ENCODE measurements around the gene LDB2.

The LDB2 gene

DNA sequence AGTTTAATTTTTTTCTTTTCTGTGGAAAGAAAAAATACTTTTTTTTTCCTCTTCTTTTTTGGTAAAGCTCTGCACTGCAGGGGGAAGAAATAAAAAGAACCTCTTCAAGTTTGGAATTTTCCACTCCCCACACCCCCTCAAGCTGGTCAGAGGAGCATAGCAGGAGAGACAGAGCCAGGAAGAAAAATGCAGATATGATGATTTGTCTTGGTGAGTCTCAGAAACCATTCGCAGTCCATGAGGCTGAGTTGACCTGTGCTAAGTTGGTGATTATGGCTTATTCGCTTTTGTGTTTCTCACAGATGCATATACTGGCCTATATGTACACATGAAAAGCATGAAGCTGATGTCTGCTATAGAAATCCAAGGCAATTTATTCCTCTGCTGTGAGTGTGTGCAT is 205.9 kb downstream of the LDB2 start:
- H2AFZ ChIP-seq (ENCODE audit: low read length), result no peak overlapping the region
- no peaks in the 10 kb centered on the region for H4K20me1 ChIP-seq (ENCODE audit: insufficient read depth, low read length)
- no peaks in the 10 kb centered on the region for H3K36me3 ChIP-seq (ENCODE audit: insufficient read depth, low read length)
- no peak overlapping the region for H3K4me2 ChIP-seq (ENCODE audit: low read length)
- no peak overlapping the region for H3K27ac ChIP-seq (ENCODE audit: low read depth, low read length, poor library complexity, severe bottlenecking)
- no peaks in the 10 kb centered on the region for H3K4me1 ChIP-seq (ENCODE audit: insufficient read depth, low read length, severe bottlenecking)
- no peaks in the 10 kb centered on the region for H3K27me3 ChIP-seq (ENCODE audit: insufficient read depth, low read length)
- H3K79me2 ChIP-seq (ENCODE audit: insufficient read depth, low read length), result no peaks in the 10 kb centered on the region
- H3K9me3 ChIP-seq (ENCODE audit: low read length), result no peaks in the 10 kb centered on the region
- no peaks in the 10 kb centered on the region for H3F3A ChIP-seq (ENCODE audit: insufficient read depth, low read length)
- H3K4me3 ChIP-seq (ENCODE audit: low read depth, low read length, poor library complexity, severe bottlenecking), result no peak overlapping the region
- TF ChIP-seq EZH2 (IDR thresholded peaks at IDR 0.05; ENCODE audit: borderline replicate concordance, low read length), result no peak
- TF ChIP-seq, protein P1, sequence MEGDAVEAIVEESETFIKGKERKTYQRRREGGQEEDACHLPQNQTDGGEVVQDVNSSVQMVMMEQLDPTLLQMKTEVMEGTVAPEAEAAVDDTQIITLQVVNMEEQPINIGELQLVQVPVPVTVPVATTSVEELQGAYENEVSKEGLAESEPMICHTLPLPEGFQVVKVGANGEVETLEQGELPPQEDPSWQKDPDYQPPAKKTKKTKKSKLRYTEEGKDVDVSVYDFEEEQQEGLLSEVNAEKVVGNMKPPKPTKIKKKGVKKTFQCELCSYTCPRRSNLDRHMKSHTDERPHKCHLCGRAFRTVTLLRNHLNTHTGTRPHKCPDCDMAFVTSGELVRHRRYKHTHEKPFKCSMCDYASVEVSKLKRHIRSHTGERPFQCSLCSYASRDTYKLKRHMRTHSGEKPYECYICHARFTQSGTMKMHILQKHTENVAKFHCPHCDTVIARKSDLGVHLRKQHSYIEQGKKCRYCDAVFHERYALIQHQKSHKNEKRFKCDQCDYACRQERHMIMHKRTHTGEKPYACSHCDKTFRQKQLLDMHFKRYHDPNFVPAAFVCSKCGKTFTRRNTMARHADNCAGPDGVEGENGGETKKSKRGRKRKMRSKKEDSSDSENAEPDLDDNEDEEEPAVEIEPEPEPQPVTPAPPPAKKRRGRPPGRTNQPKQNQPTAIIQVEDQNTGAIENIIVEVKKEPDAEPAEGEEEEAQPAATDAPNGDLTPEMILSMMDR (IDR thresholded peaks at IDR 0.05; ENCODE audit: low read length), result no peak
- no peaks in the 10 kb centered on the region for H3K9me2 ChIP-seq (ENCODE audit: low read depth, low read length)
- H3K9ac ChIP-seq (ENCODE audit: low read length), result no peak overlapping the region

- Histone ChIP-seq H2AFZ (ENCODE audit: low read length) (no peak overlapping the region), H3K79me2 (ENCODE audit: insufficient read depth, low read length) (no peaks in the 10 kb centered on the region), H3K36me3 (ENCODE audit: insufficient read depth, low read length) (no peaks in the 10 kb centered on the region), H3K9me2 (ENCODE audit: low read depth, low read length) (no peaks in the 10 kb centered on the region), H3K4me2 (ENCODE audit: low read length) (no peak overlapping the region), H3K27ac (ENCODE audit: low read depth, low read length, poor library complexity, severe bottlenecking) (no peak overlapping the region), H4K20me1 (ENCODE audit: insufficient read depth, low read length) (no peaks in the 10 kb centered on the region), H3K4me3 (ENCODE audit: low read depth, low read length, poor library complexity, severe bottlenecking) (no peak overlapping the region), H3F3A (ENCODE audit: insufficient read depth, low read length) (no peaks in the 10 kb centered on the region), H3K9ac (ENCODE audit: low read length) (no peak overlapping the region), H3K4me1 (ENCODE audit: insufficient read depth, low read length, severe bottlenecking) (no peaks in the 10 kb centered on the region), H3K9me3 (ENCODE audit: low read length) (no peaks in the 10 kb centered on the region), H3K27me3 (ENCODE audit: insufficient read depth, low read length) (no peaks in the 10 kb centered on the region)
- TF ChIP-seq, protein P1 (IDR thresholded peaks at IDR 0.05; ENCODE audit: low read length), result no peak
- TF ChIP-seq EZH2 (IDR thresholded peaks at IDR 0.05; ENCODE audit: borderline replicate concordance, low read length), result no peak
These were observed 206.4 kb downstream of the LDB2 start for GRCh38 chr4:16692046-16692445.

DNA sequence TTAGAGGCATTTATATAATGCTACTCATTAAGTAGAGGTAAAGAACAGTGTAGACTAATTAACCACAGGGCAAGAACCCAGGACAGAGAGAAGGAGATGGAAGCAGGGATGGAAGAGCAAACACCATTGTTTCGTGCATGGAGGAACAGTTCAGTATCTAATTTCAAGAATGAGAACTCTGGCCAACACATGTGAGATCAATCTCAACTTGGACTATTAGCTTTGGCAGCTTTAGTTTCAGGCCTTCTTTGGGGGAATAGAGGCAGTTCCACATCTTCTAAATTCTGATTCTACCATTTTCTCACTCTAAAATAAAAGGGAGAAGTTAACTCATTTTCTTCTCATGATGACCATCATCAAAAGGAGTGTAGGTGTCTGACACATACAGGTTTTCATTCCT is 207.0 kb downstream of the LDB2 start:
- no peaks in the 10 kb centered on the region for H3K79me2 ChIP-seq (ENCODE audit: insufficient read depth, low read length)

More for the DNA sequence above, 207.0 kb downstream of the LDB2 start:
- no peaks in the 10 kb centered on the region for H3K27me3 ChIP-seq (ENCODE audit: insufficient read depth, low read length)
- no peaks in the 10 kb centered on the region for H4K20me1 ChIP-seq (ENCODE audit: insufficient read depth, low read length)
- no peaks in the 10 kb centered on the region for H3K36me3 ChIP-seq (ENCODE audit: insufficient read depth, low read length)
- no peaks in the 10 kb centered on the region for H3K9me2 ChIP-seq (ENCODE audit: low read depth, low read length)
- no peak overlapping the region for H3K9ac ChIP-seq (ENCODE audit: low read length)
- no peak overlapping the region for H3K27ac ChIP-seq (ENCODE audit: low read depth, low read length, poor library complexity, severe bottlenecking)
- H2AFZ ChIP-seq (ENCODE audit: low read length), result no peak overlapping the region
- H3F3A ChIP-seq (ENCODE audit: insufficient read depth, low read length), result no peaks in the 10 kb centered on the region
- TF ChIP-seq EZH2 (IDR thresholded peaks at IDR 0.05; ENCODE audit: borderline replicate concordance, low read length), result no peak
- TF ChIP-seq, protein P1 (IDR thresholded peaks at IDR 0.05; ENCODE audit: low read length), result no peak
- no peak overlapping the region for H3K4me2 ChIP-seq (ENCODE audit: low read length)
- no peak overlapping the region for H3K4me3 ChIP-seq (ENCODE audit: low read depth, low read length, poor library complexity, severe bottlenecking)
- no peaks in the 10 kb centered on the region for H3K9me3 ChIP-seq (ENCODE audit: low read length)
- no peaks in the 10 kb centered on the region for H3K4me1 ChIP-seq (ENCODE audit: insufficient read depth, low read length, severe bottlenecking)

Data from OCI-LY1 (cell line).